DMS153 treated with DMSO at 0.1 percent for 48 hours (cell line): ENCODE data around the gene CADM1.
A peak's percentile ranks its signal among the peaks of the same experiment; 100 is the strongest.

Source experiments
- DNase-seq: peaks from one replicate; lab custom pipeline; 2025; ENCODE audit not compliant: unreplicated experiment; lab: John Stamatoyannopoulos, UW

Gene CADM1

DNA sequence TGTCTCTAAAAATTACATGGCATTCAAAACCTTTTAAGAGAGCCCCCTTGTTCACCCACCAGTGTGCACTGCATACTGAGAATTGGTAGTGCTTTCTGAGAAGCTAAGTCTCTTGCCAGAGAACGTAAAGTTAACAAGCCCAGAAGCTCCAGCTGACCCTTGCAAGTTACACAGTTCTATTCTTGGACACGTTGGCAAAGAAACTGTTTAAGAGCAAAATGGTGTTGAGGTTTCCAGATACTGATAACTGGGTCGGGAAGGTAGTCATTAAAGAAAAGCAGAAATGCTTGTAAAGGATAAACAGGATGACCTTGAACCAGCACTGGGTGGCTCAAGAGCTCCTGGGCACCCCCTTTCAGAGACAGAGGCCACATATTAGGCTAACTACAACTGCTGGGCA, 284.8 kb downstream of the CADM1 start:
- DNase-seq = no peak

- no peak for DNase-seq
Measured at GRCh38 chr11:115217726-115218311, 286.4 kb downstream of the CADM1 start.

DNA sequence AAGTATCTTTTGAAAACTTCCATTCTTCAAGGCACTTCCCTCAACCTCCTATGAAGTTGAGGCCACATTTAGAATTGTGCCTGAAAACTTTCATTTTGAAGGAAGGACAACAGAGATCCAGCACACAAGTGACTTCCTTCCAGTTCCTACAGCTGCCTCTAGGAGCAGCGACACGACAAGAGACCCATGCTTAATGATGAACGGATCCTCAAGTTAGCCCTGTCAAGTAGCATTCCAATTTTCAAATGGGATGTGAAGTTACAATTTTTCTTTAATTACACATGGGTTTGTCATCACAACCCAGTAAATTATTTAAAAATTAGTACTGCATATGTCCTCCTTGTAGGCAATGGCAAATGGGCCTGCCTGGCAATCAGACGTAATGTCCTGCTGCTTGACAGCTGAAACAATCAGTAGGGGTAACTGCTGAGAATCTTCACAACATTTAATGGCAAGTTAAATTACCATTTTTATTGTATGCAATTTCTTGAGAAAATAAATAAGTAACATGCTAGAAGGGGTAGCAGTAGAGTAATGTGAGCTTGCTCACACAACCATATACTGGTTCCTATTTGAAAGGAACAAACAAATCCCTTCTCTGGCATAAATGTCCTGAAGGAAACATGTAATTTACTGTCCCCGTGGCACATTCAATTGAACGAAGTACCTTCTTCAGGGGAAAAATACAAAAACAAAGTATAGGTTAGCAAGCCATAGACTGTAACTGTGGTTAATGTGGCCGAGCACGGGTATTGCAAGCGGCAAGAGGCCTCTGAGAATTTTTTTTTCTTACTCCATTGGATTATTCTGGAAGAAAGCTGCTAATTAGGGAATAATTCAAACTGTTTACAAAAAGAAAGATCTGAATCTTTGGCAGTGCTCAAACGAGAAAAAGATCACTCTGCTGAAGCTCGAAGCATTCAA, 288.3 kb downstream of the CADM1 start:
- no peak for DNase-seq

GRCh38 chr11:115214644-115215234, 289.5 kb downstream of the CADM1 start:
- DNase-seq = no peak

DNA sequence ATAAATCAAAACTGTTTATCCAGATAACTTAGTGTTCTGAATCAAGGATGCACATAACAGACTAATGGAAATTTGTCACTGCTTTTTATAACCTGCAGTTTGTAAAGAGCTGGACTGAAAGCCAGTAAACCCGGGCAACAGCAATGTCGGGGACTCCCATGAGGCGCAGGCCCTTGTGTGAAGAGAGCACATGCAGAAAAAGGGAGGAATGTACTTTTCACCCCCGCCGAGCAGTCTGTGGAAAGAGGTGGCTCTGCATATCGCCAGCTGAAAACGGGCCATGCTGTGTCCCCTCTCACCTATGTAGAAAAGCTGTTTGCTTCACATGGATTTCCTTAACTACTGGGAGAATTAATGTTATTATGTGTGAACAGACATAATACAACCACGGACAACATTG, 291.2 kb downstream of the CADM1 start:
- no peak for DNase-seq

GRCh38 chr11:115208808-115209259, 295.4 kb downstream of the CADM1 start:
- peak; percentile 36 for DNase-seq

- DNase-seq = no peak
Measured at GRCh38 chr11:115207916-115208315, 296.3 kb downstream of the CADM1 start.

DNA sequence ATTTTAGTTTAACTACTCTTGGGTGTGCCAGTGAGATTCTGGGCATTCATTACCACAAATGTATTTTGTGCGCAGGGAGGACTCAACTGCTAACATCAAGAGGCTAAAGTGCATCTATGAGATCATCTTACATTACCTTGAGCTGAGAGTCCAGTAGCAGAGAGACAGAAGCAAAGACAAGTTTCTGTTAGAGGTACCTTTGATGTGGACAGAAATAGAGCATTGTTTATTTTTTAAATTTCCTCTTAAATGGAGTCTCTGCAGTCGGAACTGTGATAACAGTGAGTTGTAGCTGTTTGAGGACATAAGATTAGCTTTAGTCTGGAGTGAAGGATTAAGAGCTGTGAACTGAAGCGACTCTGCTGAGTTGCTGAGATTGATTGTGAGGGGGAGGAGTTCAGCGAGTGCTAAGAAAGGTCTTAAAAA, 297.0 kb downstream of the CADM1 start:
- DNase-seq = no peak

GRCh38 chr11:115206365-115207022, 297.7 kb downstream of the CADM1 start:
- DNase-seq = no peak

GRCh38 chr11:115202900-115203552, 301.2 kb downstream of the CADM1 start:
- no peak for DNase-seq

- no peak for DNase-seq
Measured at GRCh38 chr11:115202074-115202473, 302.1 kb downstream of the CADM1 start.

DNA sequence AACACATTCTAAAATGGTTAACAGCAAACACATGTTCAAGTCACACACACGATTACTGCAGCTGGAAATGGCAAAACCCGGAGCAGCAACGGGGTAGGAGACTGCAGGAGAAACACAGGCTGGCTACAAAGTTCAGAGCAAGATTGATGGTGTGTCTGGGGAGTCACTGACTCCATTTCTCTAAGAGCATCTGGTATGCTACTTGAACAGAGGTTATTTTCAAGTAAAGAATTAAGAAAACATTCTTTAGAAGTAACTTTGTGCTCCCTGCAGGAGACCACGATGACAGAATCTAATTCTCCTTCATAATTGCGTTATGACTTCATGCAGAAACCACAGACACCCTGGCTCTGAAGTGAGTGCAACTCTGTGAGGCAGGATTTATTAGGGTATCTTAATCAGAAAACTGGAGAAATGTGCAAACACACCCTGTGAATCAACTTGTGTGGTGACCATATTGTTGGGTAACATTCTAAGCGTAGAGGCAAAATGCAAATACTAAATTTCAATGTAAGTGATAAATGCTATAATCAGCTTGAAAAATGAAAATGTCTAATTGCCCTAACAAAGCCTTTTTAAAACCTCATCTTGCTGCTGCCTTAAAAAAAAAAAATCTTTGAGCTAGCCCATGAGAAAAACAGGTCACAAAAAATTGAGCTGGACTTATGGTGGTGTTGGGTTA, 303.0 kb downstream of the CADM1 start:
- DNase-seq = no peak

DNA sequence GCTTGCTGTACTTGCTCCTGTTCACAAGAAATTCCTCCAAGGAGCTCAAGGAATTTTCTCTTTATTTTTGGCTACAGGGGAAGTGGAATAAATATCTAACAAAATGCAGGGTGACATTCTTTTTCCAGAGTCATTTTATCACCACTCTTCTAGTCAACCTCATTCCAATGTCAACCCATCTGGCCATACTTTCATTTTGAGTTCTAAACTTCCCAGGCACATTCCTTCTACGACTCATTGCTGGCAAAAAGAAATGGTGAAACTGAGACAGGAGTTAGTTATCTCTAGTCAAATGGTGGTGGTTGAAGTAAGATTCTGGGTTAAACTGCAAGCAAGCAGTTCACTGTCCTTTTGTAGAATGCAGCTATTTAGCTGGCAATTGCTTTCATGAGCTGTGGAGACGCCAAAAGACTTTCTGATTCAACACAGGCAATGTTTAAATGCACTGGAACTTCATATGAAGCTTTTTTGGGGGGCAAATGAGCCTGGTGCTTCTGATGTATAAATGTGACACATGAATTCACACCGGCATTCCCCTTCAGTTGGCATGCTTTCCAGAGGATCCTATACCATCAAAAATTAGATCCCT, 304.6 kb downstream of the CADM1 start:
- no peak for DNase-seq

GRCh38 chr11:115198321-115198741, 305.9 kb downstream of the CADM1 start:
- DNase-seq = peak; percentile 76

DNA sequence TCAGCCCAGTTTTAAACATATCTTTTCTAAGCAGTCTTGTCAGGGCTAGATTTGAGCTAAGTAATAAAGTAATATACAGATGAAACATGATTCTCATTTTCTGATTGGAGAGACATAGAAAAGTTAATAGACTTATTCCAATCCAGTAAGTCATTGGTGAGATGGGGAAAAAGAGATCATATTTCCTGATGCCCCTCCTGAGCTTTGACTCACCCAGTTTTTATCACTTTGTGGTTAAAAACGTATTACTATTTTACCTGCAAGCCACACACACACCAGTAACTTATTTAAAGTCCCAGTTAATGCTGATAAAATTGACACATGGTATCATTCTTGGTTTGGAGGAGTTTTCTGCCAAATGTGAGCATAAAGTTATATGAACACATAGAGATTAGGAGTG, 306.8 kb downstream of the CADM1 start:
- no peak for DNase-seq

DNA sequence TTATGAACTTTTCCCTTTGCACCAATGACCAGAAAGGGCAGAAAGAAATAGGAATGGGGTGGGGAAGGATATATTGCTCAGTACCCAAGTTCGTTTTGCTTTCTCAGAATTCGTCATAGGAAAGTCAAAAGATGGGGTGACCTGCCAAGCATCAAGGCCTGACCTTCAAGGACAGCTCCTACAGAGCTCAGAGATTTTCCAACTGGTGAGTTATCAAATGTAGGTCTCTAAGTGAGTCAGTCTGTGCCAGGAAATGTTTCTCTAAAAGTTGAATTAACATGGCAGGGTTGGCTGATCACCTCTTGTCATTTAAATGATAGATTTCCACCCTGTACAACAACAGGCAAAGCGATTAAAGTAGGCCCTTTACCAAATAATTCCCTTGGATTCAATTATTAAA, 307.2 kb downstream of the CADM1 start:
- no peak for DNase-seq

DNA sequence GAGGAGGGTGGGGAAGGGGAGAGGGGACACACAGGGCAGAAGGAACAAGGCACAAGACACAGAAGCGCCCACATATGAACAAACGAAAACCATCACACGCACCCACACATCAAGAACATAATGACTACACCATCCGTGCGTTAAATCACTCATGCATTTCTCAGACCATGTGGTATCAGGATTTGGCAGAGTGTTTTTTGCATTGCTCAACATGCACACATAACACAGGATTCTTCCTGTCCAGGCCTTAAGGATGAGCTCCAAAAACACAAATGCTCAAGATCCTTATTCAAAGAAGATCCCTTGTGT, 309.5 kb downstream of the CADM1 start:
- no peak for DNase-seq

DNA sequence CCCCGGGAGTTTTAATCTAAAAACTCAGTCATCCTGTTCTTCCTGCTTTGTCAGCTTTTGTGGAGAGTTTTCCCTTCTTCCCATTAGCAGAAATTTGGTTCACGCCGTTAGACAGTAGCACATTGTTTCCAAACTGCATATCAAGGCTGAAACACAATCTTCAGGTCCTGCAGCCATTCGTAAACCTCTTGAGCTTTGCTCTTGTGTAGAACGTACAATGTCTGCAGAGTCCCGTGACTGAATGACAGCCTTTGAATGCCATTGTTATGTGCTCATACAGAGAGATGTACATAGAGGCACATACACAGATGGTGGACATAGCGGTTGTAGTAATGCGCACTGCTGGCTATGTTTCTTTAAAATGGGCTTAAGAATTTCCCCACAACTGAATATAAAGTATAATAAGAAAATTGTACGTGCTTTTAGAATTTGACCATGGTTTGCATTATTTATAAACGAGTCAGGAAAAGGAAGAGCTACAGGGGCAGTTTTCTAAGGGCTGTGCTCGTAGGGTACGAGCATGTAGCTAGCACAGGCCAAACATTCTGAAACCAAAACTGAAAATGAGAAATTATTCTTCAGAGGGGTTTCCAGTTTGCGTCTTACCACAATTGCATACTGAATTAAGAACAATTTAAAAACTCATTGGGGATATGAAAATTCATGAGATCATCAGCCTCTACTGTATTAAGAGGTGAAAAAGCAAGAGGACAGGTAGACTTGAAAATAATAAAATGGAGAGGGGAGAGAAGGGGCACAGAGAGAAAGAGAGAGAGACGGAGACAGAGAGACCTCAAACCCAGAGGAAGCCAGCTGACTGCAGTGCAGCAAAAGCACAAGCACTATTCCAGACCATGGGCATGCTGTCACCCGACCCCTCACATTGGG, 310.1 kb downstream of the CADM1 start:
- DNase-seq = no peak

DNA sequence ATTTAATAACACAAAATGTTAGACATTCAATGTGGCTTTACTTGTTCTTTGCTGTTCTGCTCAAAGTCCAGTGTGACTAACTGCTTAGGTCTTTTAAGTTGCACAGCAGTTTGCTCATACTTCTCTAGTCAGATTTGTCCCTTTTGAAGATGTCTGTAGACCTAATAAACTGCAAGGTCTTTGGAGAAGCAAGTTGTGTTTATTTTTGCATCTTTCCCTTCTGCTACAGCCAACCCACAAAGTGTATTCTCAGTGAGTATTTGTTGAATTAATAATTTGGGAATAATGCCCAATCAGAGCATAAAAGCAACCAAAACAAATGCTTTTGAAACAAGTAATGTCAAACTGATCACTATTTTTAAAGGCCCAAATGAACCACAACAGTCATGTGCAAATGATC, 312.5 kb downstream of the CADM1 start:
- DNase-seq = no peak
